H1 (cell line): ENCODE results near the gene GFI1B.

Source experiments
- ATF3 ChIP-seq: IDR thresholded peaks from 2 replicates; pipeline ENCODE4 v1.6.1; 2011; ENCODE audit warnings: low read depth, mild to moderate bottlenecking, low read length; ENCODE audit not compliant: insufficient read depth
- CTCF ChIP-seq, 3 experiments: IDR thresholded peaks; 1 replicate in 2 of 3; 2 replicates in 1 of 3; pipeline versions ENCODE4 v1.5.1 to v1.6.1; 2011; ENCODE audit warnings: low read length in 3 of 3, mild to moderate bottlenecking in 3 of 3, inconsistent platforms in 2 of 3, low read depth in 1 of 3, moderate library complexity in 1 of 3; ENCODE audit not compliant: insufficient read depth in 1 of 3; ENCODE audit errors: control extremely low read depth in 1 of 3
- GTF2F1 ChIP-seq: IDR thresholded peaks from 2 replicates; pipeline ENCODE4 v1.6.1; 2012; ENCODE audit warnings: low read depth, low read length, improper control_type of control experiment, borderline replicate concordance
- HDAC2 ChIP-seq, 2 experiments: fragments of 300-600 bp in 1 of 2; sonication (generic) in 1 of 2; IDR thresholded peaks; 2 replicates each; pipeline ENCODE4 v1.6.1; 2011 to 2012; ENCODE audit warnings: low read depth in 2 of 2, low read length in 2 of 2, mild to moderate bottlenecking in 2 of 2, moderate library complexity in 2 of 2, borderline replicate concordance in 1 of 2, inconsistent platforms in 1 of 2
- JUND ChIP-seq: IDR thresholded peaks from 2 replicates; pipeline ENCODE4 v1.6.1; 2011; ENCODE audit warnings: mild to moderate bottlenecking, improper control_type of control experiment, low read length
- MAFK ChIP-seq: IDR thresholded peaks from 2 replicates; pipeline ENCODE4 v1.6.1; 2012; ENCODE audit warnings: low read depth, mild to moderate bottlenecking, improper control_type of control experiment, low read length
- POLR2A ChIP-seq, 2 experiments: IDR thresholded peaks; 1 replicate in 1 of 2; 2 replicates in 1 of 2; pipeline ENCODE4 v1.6.1; 2011; ENCODE audit warnings: low read depth in 2 of 2, low read length in 2 of 2, mild to moderate bottlenecking in 2 of 2; ENCODE audit errors: control extremely low read depth in 1 of 2
- RAD21 ChIP-seq, 2 experiments: IDR thresholded peaks in 1 of 2; conservative IDR thresholded peaks in 1 of 2; 2 replicates each; pipeline ENCODE4 v1.6.1; 2011; ENCODE audit warnings: low read depth in 2 of 2, low read length in 2 of 2, improper control_type of control experiment in 1 of 2, inconsistent platforms in 1 of 2, mild to moderate bottlenecking in 1 of 2, moderate library complexity in 1 of 2
- SP4 ChIP-seq: IDR thresholded peaks from 2 replicates; pipeline ENCODE4 v1.6.1; 2012; ENCODE audit warnings: low read length, inconsistent platforms

DNA sequence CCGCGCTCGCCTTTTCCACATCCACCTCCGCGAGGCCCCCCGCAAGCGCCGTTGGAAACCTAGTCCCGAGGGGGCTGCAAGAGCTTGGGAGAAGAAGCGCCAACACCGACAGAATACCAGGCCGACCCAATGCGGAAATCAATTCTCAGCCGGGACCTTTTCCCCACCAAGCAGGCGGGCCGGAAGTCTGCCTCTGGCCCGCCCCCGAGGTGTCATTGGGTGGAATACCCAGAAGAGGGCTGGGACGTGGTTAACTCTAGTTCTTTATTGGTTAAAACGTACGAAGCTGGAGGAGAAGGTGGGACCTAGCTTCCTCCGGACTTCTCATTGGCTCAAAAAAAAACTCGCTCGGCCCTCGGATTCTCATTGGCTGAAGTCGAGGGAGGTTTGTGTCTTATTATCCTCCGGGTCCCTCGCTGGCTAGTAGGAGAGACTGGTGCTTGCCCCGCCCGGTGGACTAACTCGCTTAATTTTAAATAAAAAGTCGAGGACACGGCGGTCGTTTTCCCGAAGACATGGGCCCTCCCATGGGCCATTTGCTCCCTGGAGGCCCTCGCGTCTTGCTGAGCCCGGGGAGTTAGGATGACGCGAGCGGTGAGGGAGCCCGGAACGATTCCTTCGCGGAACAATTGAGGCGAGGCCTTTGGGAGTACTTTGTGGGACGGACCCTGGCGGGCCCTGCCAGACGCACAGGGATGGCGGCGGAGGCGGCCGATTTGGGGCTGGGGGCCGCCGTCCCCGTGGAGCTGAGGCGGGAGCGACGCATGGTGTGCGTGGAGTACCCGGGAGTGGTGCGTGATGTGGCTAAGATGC is 52.0 kb downstream of the GFI1B start, which contains the start of gene GTF3C5:
- TF ChIP-seq CTCF (IDR thresholded peaks at IDR 0.05; ENCODE audit: control extremely low read depth in 1 of 3, insufficient read depth in 1 of 3, low read depth in 1 of 3, low read length in 3 of 3) (no peak), GTF2F1 (peak; percentile 76; the same call in 1 of the 2 replicates), JUND (peak; percentile 71), RAD21 (IDR thresholded peaks at IDR 0.05 in 1 of 2, conservative IDR thresholded peaks at IDR 0.05 in 1 of 2; ENCODE audit: low read depth in 2 of 2, low read length in 2 of 2) (no peak; a peak in 1 of 4 replicates), MAFK (no peak), SP4 (peak; percentile 95), POLR2A (IDR thresholded peaks at IDR 0.05; ENCODE audit: control extremely low read depth in 1 of 2, low read depth in 2 of 2, low read length in 2 of 2) (peak; percentile 61 to 72; a peak in 2 of 3 replicates), HDAC2 (IDR thresholded peaks at IDR 0.05; ENCODE audit: borderline replicate concordance in 1 of 2, low read depth in 2 of 2, low read length in 2 of 2) (peak in 1 of 2 experiments; percentile 91; a peak in 2 of 4 replicates), ATF3 (no peak)
